ENCODE measurements around the gene PFKFB4.

- TF ChIP-seq CTCF (IDR thresholded peaks at IDR 0.05; ENCODE audit: insufficient read depth, low read length, poor library complexity, severe bottlenecking) (no peak), EZH2phosphoT487 (conservative IDR thresholded peaks at IDR 0.05; ENCODE audit: low read length) (no peak)
Measured at GRCh38 chr3:48493203-48493501, 63.5 kb downstream of the PFKFB4 start.

Data from SU-DHL-6 (cell line).